ENCODE measurements around the gene RYK.

RYK gene

GRCh38 chr3:134149286-134149685 lies 101.4 kb downstream of the RYK start:
- no peak for DNase-seq (ENCODE audit: low read depth)

GRCh38 chr3:134148534-134148933 lies 102.1 kb downstream of the RYK start:
- no peak for DNase-seq (ENCODE audit: low read depth)

- no peak for DNase-seq (ENCODE audit: low read depth)
Measured at GRCh38 chr3:134147411-134147810, 103.2 kb downstream of the RYK start.

GRCh38 chr3:134146666-134147065 lies 104.0 kb downstream of the RYK start:
- DNase-seq (ENCODE audit: low read depth) = no peak

GRCh38 chr3:134145183-134145582 lies 105.5 kb downstream of the RYK start:
- DNase-seq (ENCODE audit: low read depth) = no peak

GRCh38 chr3:134144694-134145093 lies 106.0 kb downstream of the RYK start:
- DNase-seq (ENCODE audit: low read depth) = no peak

GRCh38 chr3:134143828-134144401 lies 106.7 kb downstream of the RYK start:
- no peak for DNase-seq (ENCODE audit: low read depth)

GRCh38 chr3:134136604-134137003 lies 114.1 kb downstream of the RYK start:
- no peak for DNase-seq (ENCODE audit: low read depth)

GRCh38 chr3:134134698-134135415 lies 115.8 kb downstream of the RYK start:
- DNase-seq (ENCODE audit: low read depth) = no peak

GRCh38 chr3:134134240-134134639 lies 116.4 kb downstream of the RYK start:
- no peak for DNase-seq (ENCODE audit: low read depth)

GRCh38 chr3:134132961-134133360 lies 117.7 kb downstream of the RYK start:
- DNase-seq (ENCODE audit: low read depth) = no peak

GRCh38 chr3:134126153-134126552 lies 124.5 kb downstream of the RYK start:
- DNase-seq (ENCODE audit: low read depth) = no peak

GRCh38 chr3:134114726-134115125 lies 135.9 kb downstream of the RYK start:
- DNase-seq (ENCODE audit: low read depth) = no peak

GRCh38 chr3:134111616-134112015 lies 139.0 kb downstream of the RYK start:
- DNase-seq (ENCODE audit: low read depth) = no peak

GRCh38 chr3:134110963-134111362 lies 139.7 kb downstream of the RYK start:
- no peak for DNase-seq (ENCODE audit: low read depth)
